Chondrocyte (in vitro differentiated cells): ENCODE measurements around the gene SLC9A5. TPM values are rescaled to one million over a fixed set of nuclear protein-coding genes. Genes with fewer than 3 reads are reported as not detected.

Source experiments
- DNase-seq: peaks from one replicate; pipeline ENCODE4 v3.0.0; 2021; ENCODE audit warnings: mixed read lengths, low spot score
- H3K27ac Mint-ChIP-seq: one replicate; pipeline ENCODE4 v1.8.0; 2021; ENCODE audit warnings: mild to moderate bottlenecking, moderate library complexity, mixed read lengths; ENCODE audit not compliant: unreplicated experiment
- H3K27me3 Mint-ChIP-seq: 2 replicates; pipeline ENCODE4 v1.8.0; 2021; ENCODE audit warnings: low read depth, mixed read lengths
- H3K36me3 Mint-ChIP-seq: 2 replicates; pipeline ENCODE4 v1.8.0; 2021; ENCODE audit warnings: low read depth, mixed read lengths
- H3K4me1 Mint-ChIP-seq: 2 replicates; pipeline ENCODE4 v1.8.0; 2021; ENCODE audit warnings: low read depth, mild to moderate bottlenecking, mixed read lengths
- H3K4me3 Mint-ChIP-seq: one replicate; pipeline ENCODE4 v1.8.0; 2021; ENCODE audit warnings: mild to moderate bottlenecking, moderate library complexity, mixed read lengths; ENCODE audit not compliant: unreplicated experiment
- H3K9me3 Mint-ChIP-seq: 2 replicates; pipeline ENCODE4 v1.8.0; 2021; ENCODE audit warnings: low read depth, mixed read lengths
- total RNA-seq: library from RNA; stranded (reverse); gene quantifications from 3 replicates; pipeline ENCODE4 v1.2.1, GENCODE V29; 2021
- TF ChIP-seq, protein P1 (sequence below): fragments of 200-600 bp; sonication (generic); IDR thresholded peaks from 2 replicates; pipeline ENCODE4 v1.5.0; 2021; ENCODE audit warnings: antibody characterized with exemption, mild to moderate bottlenecking, moderate library complexity

The SLC9A5 gene
- total RNA-seq, 1 donor from 2014 or later, result 3.0 TPM

DNA sequence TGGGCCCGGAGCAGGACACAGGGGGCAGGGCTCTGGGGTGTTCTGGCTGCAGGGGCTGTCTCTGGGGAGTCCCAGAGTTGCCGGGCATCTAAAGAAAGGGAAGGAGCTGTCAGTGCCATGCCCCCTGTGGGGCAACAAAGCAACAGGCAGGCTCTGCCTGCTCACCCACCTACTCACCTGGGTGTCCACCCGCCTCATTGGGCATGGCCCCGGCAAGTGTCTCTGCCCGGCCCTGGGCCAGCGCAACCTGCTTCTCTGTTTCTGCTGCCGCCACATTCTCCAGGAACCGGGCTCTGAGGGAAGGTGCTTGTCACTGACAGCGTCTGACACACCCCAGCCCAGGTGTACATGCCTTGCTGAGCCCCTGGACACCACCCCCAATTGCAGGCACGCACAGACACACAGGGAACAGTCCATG is 14.6 kb upstream of the SLC9A5 start:
- no peak for DNase-seq
- TF ChIP-seq, protein P1, sequence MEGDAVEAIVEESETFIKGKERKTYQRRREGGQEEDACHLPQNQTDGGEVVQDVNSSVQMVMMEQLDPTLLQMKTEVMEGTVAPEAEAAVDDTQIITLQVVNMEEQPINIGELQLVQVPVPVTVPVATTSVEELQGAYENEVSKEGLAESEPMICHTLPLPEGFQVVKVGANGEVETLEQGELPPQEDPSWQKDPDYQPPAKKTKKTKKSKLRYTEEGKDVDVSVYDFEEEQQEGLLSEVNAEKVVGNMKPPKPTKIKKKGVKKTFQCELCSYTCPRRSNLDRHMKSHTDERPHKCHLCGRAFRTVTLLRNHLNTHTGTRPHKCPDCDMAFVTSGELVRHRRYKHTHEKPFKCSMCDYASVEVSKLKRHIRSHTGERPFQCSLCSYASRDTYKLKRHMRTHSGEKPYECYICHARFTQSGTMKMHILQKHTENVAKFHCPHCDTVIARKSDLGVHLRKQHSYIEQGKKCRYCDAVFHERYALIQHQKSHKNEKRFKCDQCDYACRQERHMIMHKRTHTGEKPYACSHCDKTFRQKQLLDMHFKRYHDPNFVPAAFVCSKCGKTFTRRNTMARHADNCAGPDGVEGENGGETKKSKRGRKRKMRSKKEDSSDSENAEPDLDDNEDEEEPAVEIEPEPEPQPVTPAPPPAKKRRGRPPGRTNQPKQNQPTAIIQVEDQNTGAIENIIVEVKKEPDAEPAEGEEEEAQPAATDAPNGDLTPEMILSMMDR, result no peak
- Mint-ChIP-seq H3K4me3 (no peak overlapping the region), H3K27ac (no peak overlapping the region), H3K4me1 (no peaks in the 10 kb centered on the region), H3K36me3 (peaks cover 31% of the 10 kb centered on the region), H3K9me3 (no peaks in the 10 kb centered on the region), H3K27me3 (no peaks in the 10 kb centered on the region)

DNA sequence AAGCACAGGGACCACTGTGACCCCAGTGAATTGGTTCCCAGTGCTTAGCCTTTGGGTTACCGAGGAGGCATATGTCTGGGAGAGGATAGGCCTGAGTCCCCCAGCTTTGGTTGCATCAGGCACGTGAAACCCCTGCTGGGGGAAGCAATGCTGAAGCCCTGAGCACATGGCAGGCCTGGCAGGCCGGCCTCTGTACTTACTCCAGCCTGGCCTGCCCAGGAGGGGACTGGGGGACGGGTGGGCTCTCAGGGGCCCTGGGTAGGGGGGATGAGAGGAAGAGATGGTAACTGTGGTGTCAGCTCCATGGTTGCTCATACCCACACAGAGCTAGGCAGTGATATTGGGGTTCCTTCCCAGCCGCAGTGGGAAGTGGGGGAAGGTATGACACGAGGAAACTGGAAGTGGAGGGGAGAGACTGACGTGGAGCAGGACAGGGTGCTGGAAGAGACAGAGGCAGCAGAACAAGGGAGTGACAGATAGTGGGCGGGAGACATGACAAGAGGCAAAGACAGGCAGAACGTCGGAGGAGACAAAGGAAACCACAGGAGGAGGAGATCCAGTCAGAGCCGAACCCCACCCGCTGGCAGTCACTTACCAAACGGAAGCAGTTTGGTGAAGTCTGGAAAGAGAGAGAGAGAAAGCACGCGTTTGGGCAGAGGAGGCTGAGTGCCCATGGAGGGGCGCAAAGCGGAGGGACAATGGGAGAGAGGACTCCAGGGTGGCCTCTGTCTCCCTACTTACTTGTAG is 12.8 kb upstream of the SLC9A5 start:
- H3K4me3 Mint-ChIP-seq, result no peak overlapping the region
- TF ChIP-seq, protein P1, result no peak
- H3K9me3 Mint-ChIP-seq, result no peaks in the 10 kb centered on the region
- peaks cover 21% of the 10 kb centered on the region for H3K36me3 Mint-ChIP-seq
- H3K27ac Mint-ChIP-seq, result peak overlapping the region; percentile 59
- no peaks in the 10 kb centered on the region for H3K27me3 Mint-ChIP-seq
- H3K4me1 Mint-ChIP-seq, result peaks cover 13% of the 10 kb centered on the region
- DNase-seq, result no peak

- no peak overlapping the region for H3K4me3 Mint-ChIP-seq
- peaks cover 21% of the 10 kb centered on the region for H3K36me3 Mint-ChIP-seq
- no peaks in the 10 kb centered on the region for H3K27me3 Mint-ChIP-seq
- TF ChIP-seq, protein P1, result no peak
- H3K9me3 Mint-ChIP-seq, result no peaks in the 10 kb centered on the region
- DNase-seq, result no peak
- peaks cover 21% of the 10 kb centered on the region for H3K4me1 Mint-ChIP-seq
- no peak overlapping the region for H3K27ac Mint-ChIP-seq
These were observed 12.0 kb upstream of the SLC9A5 start for GRCh38 chr16:67236563-67237395.

DNA sequence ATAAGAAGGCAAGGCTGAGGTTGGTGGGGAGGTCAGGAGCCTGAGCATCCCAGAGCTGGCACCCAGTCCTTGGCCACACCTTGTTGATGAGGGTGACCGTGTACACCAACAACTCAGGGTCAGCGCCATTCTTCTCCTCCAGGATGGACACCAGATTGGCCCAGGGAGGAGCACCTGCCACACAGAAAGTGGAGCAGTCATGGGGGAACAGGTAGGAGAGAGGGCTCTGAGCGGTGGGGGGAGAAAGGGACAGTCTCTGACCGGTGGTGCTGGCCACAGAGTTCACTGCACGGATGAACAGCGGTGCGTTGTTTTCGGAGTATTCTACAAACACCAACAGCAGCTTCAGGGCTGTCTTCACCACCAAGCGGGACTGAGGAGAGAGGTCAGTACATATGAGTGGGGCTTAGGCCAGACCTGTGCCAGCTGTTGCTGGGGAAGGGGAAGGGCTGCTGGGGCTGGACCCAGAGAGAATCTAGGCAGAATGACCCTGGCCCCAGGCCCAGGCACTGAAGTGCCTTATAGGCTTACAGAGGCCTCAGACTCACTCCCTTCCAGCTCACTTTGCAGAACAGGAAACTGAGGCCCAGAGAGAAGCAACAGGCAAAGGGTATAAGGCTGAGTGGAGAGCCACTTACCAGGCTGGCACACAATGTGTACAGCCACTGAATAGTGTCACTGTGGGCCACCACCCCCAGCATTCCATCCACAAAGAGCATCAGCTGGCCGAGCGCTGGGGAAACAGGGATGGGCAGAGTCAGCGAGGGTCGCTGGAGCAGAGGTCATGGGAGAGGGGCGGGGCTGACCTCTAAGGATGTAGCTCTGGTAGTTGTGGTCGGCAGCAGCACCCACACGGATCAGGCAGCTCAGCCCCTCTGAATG is 11.1 kb upstream of the SLC9A5 start:
- peaks cover 21% of the 10 kb centered on the region for H3K36me3 Mint-ChIP-seq

More for the DNA sequence above, 11.1 kb upstream of the SLC9A5 start:
- no peak overlapping the region for H3K27ac Mint-ChIP-seq
- no peaks in the 10 kb centered on the region for H3K9me3 Mint-ChIP-seq
- H3K4me3 Mint-ChIP-seq, result no peak overlapping the region
- DNase-seq, result peak; percentile 84
- H3K27me3 Mint-ChIP-seq, result no peaks in the 10 kb centered on the region
- H3K4me1 Mint-ChIP-seq, result peaks cover 29% of the 10 kb centered on the region
- TF ChIP-seq, protein P1, result no peak
